HG02571 (cell line): ENCODE data around the gene KY.

ENCODE experiments used
- ATAC-seq: cut with Tn5 transposase; IDR thresholded peaks from one replicate; pipeline ENCODE4 v1.9.1; 2021; ENCODE audit warnings: mild to moderate bottlenecking, moderate library complexity; ENCODE audit not compliant: unreplicated experiment

The KY gene

GRCh38 chr3:134647902-134648760 lies 2.7 kb downstream of the KY start:
- no peak for ATAC-seq

GRCh38 chr3:134646086-134646485 lies 4.7 kb downstream of the KY start:
- no peak for ATAC-seq

DNA sequence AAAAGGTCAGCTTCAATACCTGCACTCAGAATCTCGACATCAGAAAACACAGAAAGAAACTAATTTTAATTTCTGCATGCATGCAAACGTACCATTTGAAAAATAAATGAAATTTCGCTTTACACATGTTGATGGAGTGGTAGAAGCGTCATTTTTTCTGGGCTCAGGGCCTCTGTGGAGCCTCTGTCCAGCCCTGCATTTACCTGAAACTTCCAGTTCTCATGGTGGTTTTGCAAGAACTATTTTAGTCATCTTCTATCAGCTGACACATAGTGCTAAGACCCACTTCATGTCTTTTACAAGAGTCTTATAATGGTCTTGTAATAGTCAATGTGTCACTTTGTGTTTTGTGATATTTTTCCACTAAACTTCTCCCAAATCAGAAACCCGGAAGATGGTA lies 5.3 kb downstream of the KY start:
- ATAC-seq = no peak

DNA sequence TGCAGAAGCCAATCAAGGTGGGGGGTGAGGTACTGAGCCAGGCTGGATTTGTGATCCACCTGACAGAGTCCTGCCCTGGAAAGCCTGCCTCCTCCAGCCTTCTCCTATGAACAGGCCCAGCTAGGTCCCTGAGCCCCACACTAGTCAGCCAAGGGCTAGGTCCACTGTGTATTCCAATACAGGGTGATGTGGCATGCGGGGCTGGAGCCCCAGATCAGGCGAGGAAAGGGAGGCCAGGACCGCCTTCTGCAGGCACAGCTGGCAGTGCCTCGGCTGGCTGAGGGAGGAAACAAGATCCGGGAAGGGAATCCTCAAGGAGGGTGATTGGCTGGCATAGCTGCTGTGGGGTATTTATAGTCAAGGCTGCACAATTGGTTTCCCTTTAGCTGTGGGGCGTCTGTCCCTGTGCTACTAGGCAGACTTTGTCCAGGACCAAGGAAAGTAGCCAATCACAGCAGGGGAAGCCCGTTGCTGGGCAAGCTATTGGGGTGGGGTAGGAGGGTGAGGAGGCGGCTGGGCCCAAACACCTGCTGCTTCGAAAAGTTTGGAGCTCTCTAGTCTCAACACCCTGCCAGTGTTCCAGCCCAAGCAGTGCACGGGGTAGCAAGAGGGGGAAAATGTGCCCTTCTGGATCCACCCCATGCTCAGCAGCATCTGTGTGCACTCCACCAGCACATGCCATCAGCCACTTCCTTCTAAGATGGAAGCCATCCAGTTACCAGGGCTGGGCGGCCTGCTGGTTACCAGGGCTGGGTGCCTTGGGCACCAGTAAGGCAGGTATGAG lies 5.9 kb downstream of the KY start:
- ATAC-seq = no peak

DNA sequence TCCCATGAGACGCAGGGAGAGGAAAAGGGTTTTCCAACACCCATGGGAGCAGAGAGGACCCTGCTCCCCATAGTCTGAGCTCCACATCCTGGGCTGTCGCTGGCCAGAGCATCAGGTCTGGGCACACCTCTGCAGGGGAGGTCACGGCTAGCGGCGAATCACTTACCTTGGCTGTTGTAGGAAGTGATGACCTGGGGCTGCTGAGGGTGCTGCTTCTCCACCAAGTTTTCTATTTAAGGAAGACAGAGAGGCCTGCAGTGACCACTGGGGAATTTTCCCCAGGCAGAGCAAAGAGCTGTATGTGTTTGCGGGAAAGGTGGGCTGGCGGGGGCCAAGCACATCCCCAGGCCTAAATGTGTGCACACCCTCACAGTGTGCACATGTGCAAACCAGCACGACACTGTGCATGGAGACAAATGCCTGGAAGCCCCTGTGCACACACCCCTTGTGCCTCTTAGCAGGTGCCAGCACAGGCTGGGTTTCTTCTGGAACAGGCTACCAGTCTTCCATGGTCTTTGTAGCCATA lies 7.6 kb downstream of the KY start:
- ATAC-seq = no peak

DNA sequence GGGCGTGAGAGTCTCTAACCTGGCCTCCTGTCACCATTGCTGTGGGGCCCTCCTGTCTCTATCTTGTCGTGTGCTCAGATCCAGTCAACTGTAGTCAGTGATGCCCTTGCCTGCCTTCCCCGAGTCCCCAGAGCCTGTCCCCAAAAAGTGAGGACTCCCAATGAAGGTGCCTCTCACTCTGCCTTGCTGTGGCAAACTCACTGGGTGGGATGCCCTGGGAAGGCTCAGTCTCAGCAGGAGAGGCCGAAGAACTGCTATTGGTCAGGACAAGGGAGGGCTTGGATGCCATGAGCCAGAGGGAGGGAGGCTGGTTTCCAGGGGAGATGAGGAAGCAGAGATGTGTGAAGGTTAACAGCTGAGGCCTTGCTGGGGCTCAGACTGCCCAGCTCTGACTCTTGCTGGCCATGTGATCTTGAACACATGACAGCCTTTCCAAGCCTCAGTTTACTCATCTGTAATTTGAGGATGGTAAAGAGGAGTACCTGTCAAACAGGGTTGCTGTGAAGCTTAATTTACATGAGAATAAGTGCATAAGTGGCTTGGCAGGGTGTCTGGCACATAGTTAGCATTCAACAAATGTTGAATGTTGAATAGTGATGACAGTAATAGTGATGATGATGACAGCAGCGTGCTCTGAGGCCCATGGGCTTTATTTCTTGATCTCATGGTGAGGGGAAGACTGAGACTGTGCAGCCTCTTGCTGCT lies 8.2 kb downstream of the KY start:
- ATAC-seq = no peak

- no peak for ATAC-seq
Observed at GRCh38 chr3:134641671-134642300, 9.0 kb downstream of the KY start.

GRCh38 chr3:134640872-134641470 lies 9.9 kb downstream of the KY start:
- ATAC-seq = no peak

GRCh38 chr3:134640378-134640777 lies 10.4 kb downstream of the KY start:
- no peak for ATAC-seq

- no peak for ATAC-seq
Observed at GRCh38 chr3:134638385-134639030, 12.3 kb downstream of the KY start.

GRCh38 chr3:134636406-134636805 lies 14.4 kb downstream of the KY start:
- ATAC-seq = no peak

DNA sequence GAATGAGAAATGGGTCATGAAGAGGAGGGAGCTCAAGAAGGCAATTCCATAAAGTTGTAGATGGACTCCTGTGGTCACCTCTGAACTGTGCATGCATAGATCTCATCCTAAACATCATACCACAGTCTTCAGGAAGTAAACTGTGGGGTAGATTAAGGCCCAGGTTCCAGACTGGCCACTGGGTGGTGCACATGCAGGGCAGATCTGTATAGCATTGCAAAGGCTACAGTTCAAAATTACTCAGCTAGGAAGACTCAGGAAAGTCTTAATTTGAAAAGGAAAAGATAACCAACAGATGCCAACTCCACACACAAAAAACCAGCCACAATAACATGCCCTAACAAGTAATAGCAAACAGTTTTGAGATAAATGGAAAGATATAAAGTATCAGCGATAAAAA lies 20.3 kb downstream of the KY start:
- ATAC-seq = no peak

DNA sequence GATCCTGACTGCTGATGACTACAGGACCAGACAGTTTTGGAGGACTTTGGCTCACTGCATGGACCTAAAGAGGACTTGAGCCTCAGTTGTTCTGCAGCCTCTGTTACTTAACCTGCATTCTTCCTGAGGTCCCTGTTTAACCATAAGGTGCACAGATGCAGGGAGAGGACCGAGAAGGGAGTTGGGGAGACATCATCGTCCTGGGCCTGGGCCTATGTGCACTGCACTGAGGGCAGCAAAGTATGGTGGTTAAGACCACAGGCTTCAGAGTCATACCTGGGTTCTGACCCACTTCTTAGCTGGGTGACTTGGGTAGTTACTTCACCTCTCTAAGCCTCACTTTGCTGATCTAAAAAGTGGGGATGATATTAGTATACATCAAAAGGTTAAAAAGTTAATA lies 21.9 kb downstream of the KY start:
- ATAC-seq = no peak

DNA sequence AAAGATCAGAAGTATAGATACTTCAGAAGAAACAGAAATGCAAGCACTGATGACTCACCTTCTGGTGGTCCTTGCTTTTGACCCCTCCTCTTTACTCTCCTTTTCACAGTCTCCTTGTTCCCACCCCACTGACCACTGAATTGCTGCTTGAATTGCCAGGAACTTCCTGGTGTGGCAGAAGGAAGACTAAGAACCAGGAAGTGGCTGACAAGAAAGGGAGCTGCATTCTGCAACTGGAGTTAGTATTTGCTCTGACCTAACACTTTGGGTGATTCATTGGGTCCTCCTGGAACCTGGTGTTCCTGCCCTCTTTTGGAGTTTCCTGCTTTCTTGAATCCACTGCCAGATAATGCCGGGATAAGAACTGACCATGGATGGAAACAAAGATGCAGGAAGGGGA lies 23.0 kb downstream of the KY start:
- ATAC-seq = no peak

- no peak for ATAC-seq
Observed at GRCh38 chr3:134625885-134626741, 24.7 kb downstream of the KY start.

DNA sequence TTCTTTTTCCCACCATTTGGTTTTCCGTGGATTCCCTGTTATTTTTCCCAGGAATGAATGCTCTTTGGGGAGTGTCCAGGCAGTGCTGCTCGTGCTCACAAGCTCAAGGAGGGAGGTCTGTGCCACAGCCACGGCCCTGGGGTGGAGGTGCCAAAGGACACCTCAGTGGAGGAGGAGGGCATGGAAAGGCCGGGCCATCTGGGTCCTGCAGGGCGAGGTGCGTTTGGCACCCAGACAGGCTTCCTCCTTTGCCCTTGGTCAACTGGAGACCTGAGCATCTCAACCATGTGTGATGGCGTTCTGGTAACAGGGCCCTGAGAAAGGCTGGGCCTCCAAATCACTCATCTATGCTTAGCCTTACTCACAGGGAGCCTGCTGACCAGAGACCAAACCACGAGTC lies 25.4 kb downstream of the KY start:
- no peak for ATAC-seq

GRCh38 chr3:134624537-134625287 lies 26.1 kb downstream of the KY start:
- no peak for ATAC-seq

GRCh38 chr3:134623615-134624245 lies 27.1 kb downstream of the KY start:
- ATAC-seq = no peak
